CD14-positive monocyte (primary cell): Measurements from ENCODE around the gene SOX15. TPM values are rescaled to one million over a fixed set of nuclear protein-coding genes. Genes with fewer than 3 reads are reported as not detected.

Source experiments
- DNase-seq, 3 donors: peaks; one replicate each; pipeline ENCODE4 v3.0.0-alpha.2; 2011 to 2022
- H2AFZ ChIP-seq: 2 replicates; pipeline ENCODE4 v1.6.0; 2012; ENCODE audit warnings: mild to moderate bottlenecking, low read depth, low read length, inconsistent platforms; ENCODE audit not compliant: insufficient read depth, poor library complexity, severe bottlenecking
- H3K27ac ChIP-seq, 2 donors: 1 replicate in 1 of 2; 2 replicates in 1 of 2; pipeline ENCODE4 v1.5.1; 2012 to 2013; ENCODE audit warnings: low read length in 2 of 2, control low read depth in 1 of 2, inconsistent platforms in 1 of 2, low read depth in 1 of 2, mild to moderate bottlenecking in 1 of 2
- H3K27me3 ChIP-seq, 2 donors: one replicate each; pipeline versions ENCODE4 v1.6.0 to v1.6.1; 2011 to 2013; ENCODE audit warnings: low read length in 2 of 2; ENCODE audit not compliant: control insufficient read depth in 2 of 2, insufficient read depth in 2 of 2
- H3K36me3 ChIP-seq, 2 donors: replicated peaks in 1 of 2; 1 replicate in 1 of 2; 2 replicates in 1 of 2; pipeline versions ENCODE4 v1.5.1 to v1.6.1; 2012 to 2013; ENCODE audit warnings: low read length in 2 of 2, control low read depth in 1 of 2, inconsistent platforms in 1 of 2, mild to moderate bottlenecking in 1 of 2; ENCODE audit not compliant: insufficient read depth in 2 of 2, control insufficient read depth in 1 of 2
- H3K4me1 ChIP-seq, 2 donors: 1 replicate in 1 of 2; 2 replicates in 1 of 2; pipeline versions ENCODE4 v1.5.1 to v1.6.1; 2012 to 2013; ENCODE audit warnings: low read length in 2 of 2, control low read depth in 1 of 2, inconsistent platforms in 1 of 2, mild to moderate bottlenecking in 1 of 2, moderate library complexity in 1 of 2; ENCODE audit not compliant: insufficient read depth in 2 of 2, control insufficient read depth in 1 of 2
- H3K4me2 ChIP-seq: replicated peaks from 2 replicates; pipeline ENCODE3; 2012; ENCODE audit warnings: low read length, moderate library complexity, mild to moderate bottlenecking; ENCODE audit not compliant: poor library complexity, severe bottlenecking; ENCODE audit errors: extremely low read depth
- H3K4me3 ChIP-seq, 3 experiments: fragments of 200-600 bp in 1 of 3; sonication (generic) in 1 of 3; replicated peaks in 1 of 3; 1 replicate in 2 of 3; 2 replicates in 1 of 3; pipeline ENCODE4 v1.5.1; 2011 to 2013; ENCODE audit warnings: low read length in 3 of 3, mild to moderate bottlenecking in 3 of 3, control low read depth in 2 of 3, low read depth in 2 of 3, inconsistent platforms in 1 of 3, moderate library complexity in 1 of 3
- H3K79me2 ChIP-seq: 2 replicates; pipeline ENCODE4 v1.6.0; 2012; ENCODE audit warnings: mild to moderate bottlenecking, control low read depth, inconsistent platforms, low read length, moderate library complexity; ENCODE audit not compliant: insufficient read depth
- H3K9ac ChIP-seq: 2 replicates; pipeline ENCODE4 v1.6.0; 2017; ENCODE audit warnings: low read length, mild to moderate bottlenecking; ENCODE audit not compliant: insufficient read depth, poor library complexity, severe bottlenecking
- H3K9me3 ChIP-seq, 2 donors: replicated peaks in 1 of 2; 1 replicate in 1 of 2; 2 replicates in 1 of 2; pipeline versions ENCODE4 v1.5.1 to v1.6.1; 2012 to 2013; ENCODE audit warnings: low read length in 2 of 2, control low read depth in 1 of 2; ENCODE audit not compliant: control insufficient read depth in 1 of 2, insufficient read depth in 1 of 2
- H4K20me1 ChIP-seq: 2 replicates; pipeline ENCODE4 v1.6.0; 2012; ENCODE audit warnings: mild to moderate bottlenecking, low read length, control low read depth, moderate library complexity; ENCODE audit not compliant: insufficient read depth
- H3K27ac Mint-ChIP-seq, 7 donors: one replicate each; pipeline ENCODE4 v1.8.0; 2020; ENCODE audit warnings: mild to moderate bottlenecking in 7 of 7, mixed read lengths in 7 of 7, moderate library complexity in 6 of 7, inconsistent platforms in 2 of 7
- H3K27me3 Mint-ChIP-seq, 3 donors: one replicate each; pipeline ENCODE4 v1.8.0; 2021 to 2022; ENCODE audit warnings: low read depth in 3 of 3, mild to moderate bottlenecking in 3 of 3, mixed read lengths in 3 of 3, moderate library complexity in 3 of 3, inconsistent platforms in 1 of 3
- H3K36me3 Mint-ChIP-seq, 2 donors: one replicate each; pipeline ENCODE4 v1.8.0; 2020; ENCODE audit warnings: mixed read lengths in 2 of 2, inconsistent platforms in 1 of 2, mild to moderate bottlenecking in 1 of 2
- H3K4me1 Mint-ChIP-seq: one replicate; pipeline ENCODE4 v1.8.0; 2020; ENCODE audit warnings: mild to moderate bottlenecking, mixed read lengths
- H3K4me3 Mint-ChIP-seq, 2 donors: one replicate each; pipeline ENCODE4 v1.8.0; 2020; ENCODE audit warnings: mild to moderate bottlenecking in 2 of 2, mixed read lengths in 2 of 2, moderate library complexity in 1 of 2
- H3K9me3 Mint-ChIP-seq, 7 donors: one replicate each; pipeline ENCODE4 v1.8.0; 2020 to 2022; ENCODE audit warnings: mixed read lengths in 7 of 7, mild to moderate bottlenecking in 6 of 7, moderate library complexity in 6 of 7, inconsistent platforms in 2 of 7
- CTCF ChIP-seq: fragments of 200-600 bp; IDR thresholded peaks from one replicate; pipeline ENCODE4 v1.8.0; 2022; ENCODE audit warnings: antibody characterized with exemption, mild to moderate bottlenecking
- WGBS: methylation state at CpG from one replicate; pipeline ENCODE4 v1.1.5; 2013; ENCODE audit warnings: missing lambda C conversion rate; ENCODE audit not compliant: insufficient coverage; 5-methylcytosine and 5-hydroxymethylcytosine counted together
- intact Hi-C, 2 donors: fragments of 100-400 bp; cut with micrococcal nuclease; formaldehyde crosslinking; loops; one replicate each; pipeline versions ENCODE4 v1.15.0 to v1.15.1; 2023
- polyA plus RNA-seq, 3 donors: library from polyadenylated mRNA; depleted of rRNA in 1 of 3; unstranded in 2 of 3; stranded (reverse) in 1 of 3; fragments of 300-500 nt in 2 of 3; fragments of >200 nt in 1 of 3; fragmentation: Illumina TruSeq in 2 of 3; gene quantifications; 1 replicate in 2 of 3; 2 replicates in 1 of 3; pipeline ENCODE4 v1.2.3, GENCODE V29; 2012 to 2021

The SOX15 gene
- polyA plus RNA-seq, 3 donors = 0.86 to 1.2 (median 1.1) TPM

- no peak overlapping the region for H3K27ac ChIP-seq
- H2AFZ ChIP-seq = no peak overlapping the region
- intact Hi-C loops = no loop called here
- Mint-ChIP-seq H3K9me3 (no peaks in the 10 kb centered on the region), H3K36me3 (peaks cover 67 to 82% of the 10 kb centered on the region in 2 donors), H3K27me3 (no peaks in the 10 kb centered on the region), H3K27ac (peak overlapping the region in 3 of 7 donors; percentile 35 to 83 (median 69)), H3K4me3 (no peak overlapping the region), H3K4me1 (peaks cover 4% of the 10 kb centered on the region)
- TF ChIP-seq CTCF = no peak
- no peak overlapping the region for H3K9ac ChIP-seq
- no peak overlapping the region for H3K4me2 ChIP-seq
- no peaks in the 10 kb centered on the region for H3K27me3 ChIP-seq
- H4K20me1 ChIP-seq = peaks cover 14% of the 10 kb centered on the region
- H3K79me2 ChIP-seq = peaks cover 9% of the 10 kb centered on the region
- peaks cover 13 to 15% of the 10 kb centered on the region in 2 donors for H3K4me1 ChIP-seq
- no peaks in the 10 kb centered on the region for H3K9me3 ChIP-seq
- 96% methylated on average over 4 of the region's 12 CpGs for WGBS
- no peak overlapping the region for H3K4me3 ChIP-seq
- no peak for DNase-seq
- H3K36me3 ChIP-seq = peaks cover 77 to 82% of the 10 kb centered on the region in 2 donors
Observed at GRCh38 chr17:7593296-7593695, 3.4 kb upstream of the SOX15 start.

GRCh38 chr17:7592422-7593021 lies 2.6 kb upstream of the SOX15 start:
- Mint-ChIP-seq H3K27ac (peak overlapping the region in 1 of 7 donors; percentile 16), H3K4me3 (no peak overlapping the region), H3K27me3 (no peaks in the 10 kb centered on the region), H3K4me1 (peaks cover 11% of the 10 kb centered on the region), H3K36me3 (peaks cover 70 to 84% of the 10 kb centered on the region in 2 donors), H3K9me3 (no peaks in the 10 kb centered on the region)
- DNase-seq = no peak
- Histone ChIP-seq H4K20me1 (peaks cover 17% of the 10 kb centered on the region), H3K36me3 (peaks cover 79 to 82% of the 10 kb centered on the region in 2 donors), H3K79me2 (peaks cover 12% of the 10 kb centered on the region), H3K9ac (no peak overlapping the region), H3K4me1 (peaks cover 21 to 23% of the 10 kb centered on the region in 2 donors), H2AFZ (no peak overlapping the region), H3K4me2 (no peak overlapping the region), H3K9me3 (no peaks in the 10 kb centered on the region), H3K4me3 (no peak overlapping the region), H3K27ac (peak overlapping the region in 1 of 2 donors; percentile 26), H3K27me3 (no peaks in the 10 kb centered on the region)
- 97% methylated on average over 4 of the region's 23 CpGs for WGBS
- no peak for TF ChIP-seq CTCF
- intact Hi-C loops = no loop called here
